WTC11 (cell line): Measurements from ENCODE around the gene GRID2.

ENCODE experiments used
- AFF4 ChIP-seq: sonication (generic); formaldehyde crosslinking; IDR thresholded peaks from 2 replicates; pipeline ENCODE4 v1.8.1; 2023; ENCODE audit warnings: mild to moderate bottlenecking, missing genetic modification reagents, borderline replicate concordance
- CBFB ChIP-seq: sonication (generic); formaldehyde crosslinking; IDR thresholded peaks from 2 replicates; pipeline ENCODE4 v1.8.1; 2022; ENCODE audit warnings: mild to moderate bottlenecking, low read depth, missing genetic modification reagents
- FOXK1 ChIP-seq: sonication (generic); formaldehyde crosslinking; IDR thresholded peaks from 2 replicates; pipeline ENCODE4 v1.8.0; 2022; ENCODE audit warnings: mild to moderate bottlenecking, moderate library complexity, missing genetic modification reagents
- GABPB1 ChIP-seq: sonication (generic); formaldehyde crosslinking; IDR thresholded peaks from 2 replicates; pipeline ENCODE4 v1.8.1; 2023; ENCODE audit warnings: mild to moderate bottlenecking, missing genetic modification reagents
- JUN ChIP-seq: sonication (generic); formaldehyde crosslinking; IDR thresholded peaks from 2 replicates; pipeline ENCODE4 v1.8.0; 2023; ENCODE audit warnings: mild to moderate bottlenecking, missing genetic modification reagents
- OVOL2 ChIP-seq: fragments of 250-450 bp; sonication (Bioruptor Pico); IDR thresholded peaks from 2 replicates; pipeline ENCODE4 v1.9.0; 2021; ENCODE audit warnings: mild to moderate bottlenecking, borderline replicate concordance
- TEAD4 ChIP-seq: sonication (generic); formaldehyde crosslinking; IDR thresholded peaks from 2 replicates; pipeline ENCODE4 v1.8.0; 2022; ENCODE audit warnings: mild to moderate bottlenecking, missing genetic modification reagents
- ZNF138 ChIP-seq: sonication (generic); formaldehyde crosslinking; conservative IDR thresholded peaks from 2 replicates; pipeline ENCODE4 v1.8.1; 2022; ENCODE audit warnings: mild to moderate bottlenecking, moderate library complexity, missing genetic modification reagents
- ZNF416 ChIP-seq: fragments of 250-450 bp; sonication (Bioruptor Pico); IDR thresholded peaks from 2 replicates; pipeline ENCODE4 v1.9.0; 2021; ENCODE audit warnings: mild to moderate bottlenecking, inconsistent platforms
- TF ChIP-seq, protein P1 (sequence below): fragments of 200-600 bp; IDR thresholded peaks from 2 replicates; pipeline ENCODE4 v1.8.0; 2022; ENCODE audit warnings: antibody characterized with exemption
- TF ChIP-seq, protein P2 (sequence below): sonication (generic); formaldehyde crosslinking; IDR thresholded peaks from 2 replicates; pipeline ENCODE4 v1.8.1; 2023; ENCODE audit warnings: mild to moderate bottlenecking, missing genetic modification reagents
- TF ChIP-seq, protein P3 (sequence below): sonication (generic); formaldehyde crosslinking; IDR thresholded peaks from 2 replicates; pipeline ENCODE4 v1.8.0; 2023; ENCODE audit warnings: missing genetic modification reagents, mild to moderate bottlenecking, borderline replicate concordance
- TF ChIP-seq, protein P4 (sequence below): sonication (generic); formaldehyde crosslinking; conservative IDR thresholded peaks from 2 replicates; pipeline ENCODE4 v1.8.1; 2023; ENCODE audit warnings: mild to moderate bottlenecking, low read depth, missing genetic modification reagents, moderate library complexity

GRCh38 chr4:92658318-92658717, 354.6 kb downstream of the GRID2 start:
- TF ChIP-seq JUN (CRISPR knock-in tag) (no peak), TEAD4 (no peak), GABPB1 (no peak), FOXK1 (no peak), OVOL2 (CRISPR knock-in tag) (no peak), ZNF416 (CRISPR knock-in tag) (no peak), CBFB (no peak), ZNF138 (no peak), AFF4 (CRISPR knock-in tag) (no peak)
- TF ChIP-seq, protein P1, sequence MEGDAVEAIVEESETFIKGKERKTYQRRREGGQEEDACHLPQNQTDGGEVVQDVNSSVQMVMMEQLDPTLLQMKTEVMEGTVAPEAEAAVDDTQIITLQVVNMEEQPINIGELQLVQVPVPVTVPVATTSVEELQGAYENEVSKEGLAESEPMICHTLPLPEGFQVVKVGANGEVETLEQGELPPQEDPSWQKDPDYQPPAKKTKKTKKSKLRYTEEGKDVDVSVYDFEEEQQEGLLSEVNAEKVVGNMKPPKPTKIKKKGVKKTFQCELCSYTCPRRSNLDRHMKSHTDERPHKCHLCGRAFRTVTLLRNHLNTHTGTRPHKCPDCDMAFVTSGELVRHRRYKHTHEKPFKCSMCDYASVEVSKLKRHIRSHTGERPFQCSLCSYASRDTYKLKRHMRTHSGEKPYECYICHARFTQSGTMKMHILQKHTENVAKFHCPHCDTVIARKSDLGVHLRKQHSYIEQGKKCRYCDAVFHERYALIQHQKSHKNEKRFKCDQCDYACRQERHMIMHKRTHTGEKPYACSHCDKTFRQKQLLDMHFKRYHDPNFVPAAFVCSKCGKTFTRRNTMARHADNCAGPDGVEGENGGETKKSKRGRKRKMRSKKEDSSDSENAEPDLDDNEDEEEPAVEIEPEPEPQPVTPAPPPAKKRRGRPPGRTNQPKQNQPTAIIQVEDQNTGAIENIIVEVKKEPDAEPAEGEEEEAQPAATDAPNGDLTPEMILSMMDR: no peak
- TF ChIP-seq, protein P2, sequence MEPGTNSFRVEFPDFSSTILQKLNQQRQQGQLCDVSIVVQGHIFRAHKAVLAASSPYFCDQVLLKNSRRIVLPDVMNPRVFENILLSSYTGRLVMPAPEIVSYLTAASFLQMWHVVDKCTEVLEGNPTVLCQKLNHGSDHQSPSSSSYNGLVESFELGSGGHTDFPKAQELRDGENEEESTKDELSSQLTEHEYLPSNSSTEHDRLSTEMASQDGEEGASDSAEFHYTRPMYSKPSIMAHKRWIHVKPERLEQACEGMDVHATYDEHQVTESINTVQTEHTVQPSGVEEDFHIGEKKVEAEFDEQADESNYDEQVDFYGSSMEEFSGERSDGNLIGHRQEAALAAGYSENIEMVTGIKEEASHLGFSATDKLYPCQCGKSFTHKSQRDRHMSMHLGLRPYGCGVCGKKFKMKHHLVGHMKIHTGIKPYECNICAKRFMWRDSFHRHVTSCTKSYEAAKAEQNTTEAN (CRISPR knock-in tag): no peak
- TF ChIP-seq, protein P3, sequence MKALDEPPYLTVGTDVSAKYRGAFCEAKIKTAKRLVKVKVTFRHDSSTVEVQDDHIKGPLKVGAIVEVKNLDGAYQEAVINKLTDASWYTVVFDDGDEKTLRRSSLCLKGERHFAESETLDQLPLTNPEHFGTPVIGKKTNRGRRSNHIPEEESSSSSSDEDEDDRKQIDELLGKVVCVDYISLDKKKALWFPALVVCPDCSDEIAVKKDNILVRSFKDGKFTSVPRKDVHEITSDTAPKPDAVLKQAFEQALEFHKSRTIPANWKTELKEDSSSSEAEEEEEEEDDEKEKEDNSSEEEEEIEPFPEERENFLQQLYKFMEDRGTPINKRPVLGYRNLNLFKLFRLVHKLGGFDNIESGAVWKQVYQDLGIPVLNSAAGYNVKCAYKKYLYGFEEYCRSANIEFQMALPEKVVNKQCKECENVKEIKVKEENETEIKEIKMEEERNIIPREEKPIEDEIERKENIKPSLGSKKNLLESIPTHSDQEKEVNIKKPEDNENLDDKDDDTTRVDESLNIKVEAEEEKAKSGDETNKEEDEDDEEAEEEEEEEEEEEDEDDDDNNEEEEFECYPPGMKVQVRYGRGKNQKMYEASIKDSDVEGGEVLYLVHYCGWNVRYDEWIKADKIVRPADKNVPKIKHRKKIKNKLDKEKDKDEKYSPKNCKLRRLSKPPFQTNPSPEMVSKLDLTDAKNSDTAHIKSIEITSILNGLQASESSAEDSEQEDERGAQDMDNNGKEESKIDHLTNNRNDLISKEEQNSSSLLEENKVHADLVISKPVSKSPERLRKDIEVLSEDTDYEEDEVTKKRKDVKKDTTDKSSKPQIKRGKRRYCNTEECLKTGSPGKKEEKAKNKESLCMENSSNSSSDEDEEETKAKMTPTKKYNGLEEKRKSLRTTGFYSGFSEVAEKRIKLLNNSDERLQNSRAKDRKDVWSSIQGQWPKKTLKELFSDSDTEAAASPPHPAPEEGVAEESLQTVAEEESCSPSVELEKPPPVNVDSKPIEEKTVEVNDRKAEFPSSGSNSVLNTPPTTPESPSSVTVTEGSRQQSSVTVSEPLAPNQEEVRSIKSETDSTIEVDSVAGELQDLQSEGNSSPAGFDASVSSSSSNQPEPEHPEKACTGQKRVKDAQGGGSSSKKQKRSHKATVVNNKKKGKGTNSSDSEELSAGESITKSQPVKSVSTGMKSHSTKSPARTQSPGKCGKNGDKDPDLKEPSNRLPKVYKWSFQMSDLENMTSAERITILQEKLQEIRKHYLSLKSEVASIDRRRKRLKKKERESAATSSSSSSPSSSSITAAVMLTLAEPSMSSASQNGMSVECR (CRISPR knock-in tag): no peak
- TF ChIP-seq, protein P4, sequence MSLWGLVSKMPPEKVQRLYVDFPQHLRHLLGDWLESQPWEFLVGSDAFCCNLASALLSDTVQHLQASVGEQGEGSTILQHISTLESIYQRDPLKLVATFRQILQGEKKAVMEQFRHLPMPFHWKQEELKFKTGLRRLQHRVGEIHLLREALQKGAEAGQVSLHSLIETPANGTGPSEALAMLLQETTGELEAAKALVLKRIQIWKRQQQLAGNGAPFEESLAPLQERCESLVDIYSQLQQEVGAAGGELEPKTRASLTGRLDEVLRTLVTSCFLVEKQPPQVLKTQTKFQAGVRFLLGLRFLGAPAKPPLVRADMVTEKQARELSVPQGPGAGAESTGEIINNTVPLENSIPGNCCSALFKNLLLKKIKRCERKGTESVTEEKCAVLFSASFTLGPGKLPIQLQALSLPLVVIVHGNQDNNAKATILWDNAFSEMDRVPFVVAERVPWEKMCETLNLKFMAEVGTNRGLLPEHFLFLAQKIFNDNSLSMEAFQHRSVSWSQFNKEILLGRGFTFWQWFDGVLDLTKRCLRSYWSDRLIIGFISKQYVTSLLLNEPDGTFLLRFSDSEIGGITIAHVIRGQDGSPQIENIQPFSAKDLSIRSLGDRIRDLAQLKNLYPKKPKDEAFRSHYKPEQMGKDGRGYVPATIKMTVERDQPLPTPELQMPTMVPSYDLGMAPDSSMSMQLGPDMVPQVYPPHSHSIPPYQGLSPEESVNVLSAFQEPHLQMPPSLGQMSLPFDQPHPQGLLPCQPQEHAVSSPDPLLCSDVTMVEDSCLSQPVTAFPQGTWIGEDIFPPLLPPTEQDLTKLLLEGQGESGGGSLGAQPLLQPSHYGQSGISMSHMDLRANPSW: no peak
